RWPE2 (cell line): ENCODE data around the gene LZTS3.

Experiments used
- ATAC-seq: fragments of 200-7000 bp; cut with Tn5 transposase; 3 replicates; pipeline ENCODE4 v1.9.1; 2021; ENCODE audit warnings: low read depth
- DNase-seq: peaks from one replicate; pipeline ENCODE4 v3.0.0-alpha.2; 2020; ENCODE audit warnings: low spot score
- H3K27ac ChIP-seq: fragments of 450-650 bp; 2 replicates; pipeline ENCODE4 v1.5.1; 2017; ENCODE audit warnings: mild to moderate bottlenecking; ENCODE audit not compliant: poor library complexity, severe bottlenecking
- H3K27me3 ChIP-seq: fragments of 250-450 bp; sonication (Bioruptor Pico); 2 replicates; pipeline ENCODE4 v1.5.1; 2021; ENCODE audit warnings: mild to moderate bottlenecking, moderate library complexity; ENCODE audit not compliant: insufficient read depth, poor library complexity, severe bottlenecking
- H3K36me3 ChIP-seq: fragments of 250-450 bp; sonication (Bioruptor Pico); 2 replicates; pipeline ENCODE4 v1.5.1; 2020; ENCODE audit warnings: low read depth, mild to moderate bottlenecking, moderate library complexity
- H3K4me1 ChIP-seq: fragments of 250-450 bp; sonication (Bioruptor Pico); 2 replicates; pipeline ENCODE4 v1.5.1; 2021; ENCODE audit warnings: mild to moderate bottlenecking, moderate library complexity; ENCODE audit not compliant: insufficient read depth, poor library complexity, severe bottlenecking
- H3K4me3 ChIP-seq: fragments of 250-450 bp; sonication (Bioruptor Pico); 2 replicates; pipeline ENCODE4 v1.5.1; 2021; ENCODE audit warnings: mild to moderate bottlenecking, moderate library complexity; ENCODE audit not compliant: severe bottlenecking
- H3K9me3 ChIP-seq: fragments of 250-450 bp; sonication (Bioruptor Pico); 2 replicates; pipeline ENCODE4 v1.5.1; 2021; ENCODE audit warnings: mild to moderate bottlenecking, moderate library complexity; ENCODE audit not compliant: severe bottlenecking
- CTCF ChIP-seq: fragments of 450-650 bp; IDR thresholded peaks from one replicate; pipeline ENCODE4 v1.5.1; 2017; ENCODE audit warnings: mild to moderate bottlenecking, moderate library complexity; ENCODE audit not compliant: poor library complexity, severe bottlenecking

LZTS3 gene

GRCh38 chr20:3115190-3116107 is 57.9 kb downstream of the LZTS3 start:
- H3K4me1 ChIP-seq: no peaks in the 10 kb centered on the region
- H3K27me3 ChIP-seq: no peaks in the 10 kb centered on the region
- peaks cover 5% of the 10 kb centered on the region; the same call in 1 of the 2 replicates for H3K36me3 ChIP-seq
- H3K27ac ChIP-seq: no peak overlapping the region
- TF ChIP-seq CTCF: peak; percentile 93
- H3K4me3 ChIP-seq: no peak overlapping the region
- no peaks in the 10 kb centered on the region for H3K9me3 ChIP-seq
- ATAC-seq (peak; percentile 53; the same call in 1 of the 3 replicates), DNase-seq (no peak)
